Head of caudate nucleus (tissue), 42 donors: ENCODE measurements around the gene TCERG1.
"Not testable (repeated sequence)": the region's sequence is repeated elsewhere in the genome, so short reads cannot be mapped to it uniquely, and the experiment has no call there.

Experiments
- DNase-seq, 42 donors: peaks; one replicate each; pipeline versions ENCODE4 v3.0.0 to v3.0.0-alpha.2; 2020 to 2021; ENCODE audit warnings: mixed read lengths in 7 of 42
- intact Hi-C: fragments of 100-400 bp; cut with DNase I; formaldehyde crosslinking; loops from one replicate; pipeline ENCODE4 v1.15.0; 2022

The TCERG1 gene

GRCh38 chr5:146548781-146549449, 101.8 kb downstream of the TCERG1 start:
- intact Hi-C loops = no loop called here
- no peak for DNase-seq

- no peak for DNase-seq
- intact Hi-C loops = no loop called here
Observed at GRCh38 chr5:146549615-146550014, 102.5 kb downstream of the TCERG1 start.

- no peak for DNase-seq
- intact Hi-C loops = no loop called here
Observed at GRCh38 chr5:146553446-146553845, 106.3 kb downstream of the TCERG1 start.

- intact Hi-C loops, DNase-seq: not testable (repeated sequence)
Observed at GRCh38 chr5:146556884-146557283, 109.8 kb downstream of the TCERG1 start.

GRCh38 chr5:146560205-146560812, 113.2 kb downstream of the TCERG1 start:
- intact Hi-C loops = loop anchor here (10.0 kb wide), 2 partner anchors 404 to 634 kb away; no protein-coding TSS in a partner anchor
- DNase-seq = no peak
